HG02943 (cell line): ENCODE data around the gene ZNF496.
"Not testable (repeated sequence)": the region's sequence is repeated elsewhere in the genome, so short reads cannot be mapped to it uniquely, and the experiment has no call there.

ENCODE experiments used
- ATAC-seq: cut with Tn5 transposase; IDR thresholded peaks from one replicate; pipeline ENCODE4 v1.9.1; 2021; ENCODE audit warnings: mild to moderate bottlenecking, low read depth, moderate library complexity; ENCODE audit not compliant: unreplicated experiment

The ZNF496 gene

GRCh38 chr1:247360116-247360898 is 28.6 kb upstream of the ZNF496 start:
- no peak for ATAC-seq

- ATAC-seq = no peak
Observed at GRCh38 chr1:247359559-247359958, 27.9 kb upstream of the ZNF496 start.

- ATAC-seq = no peak
Observed at GRCh38 chr1:247358920-247359319, 27.3 kb upstream of the ZNF496 start.

GRCh38 chr1:247357781-247358211 is 26.1 kb upstream of the ZNF496 start:
- ATAC-seq = peak; percentile 82

- ATAC-seq = no peak
Observed at GRCh38 chr1:247357052-247357780, 25.5 kb upstream of the ZNF496 start.

GRCh38 chr1:247355160-247355559 is 23.5 kb upstream of the ZNF496 start:
- not testable (repeated sequence) for ATAC-seq

GRCh38 chr1:247352175-247352574 is 20.5 kb upstream of the ZNF496 start:
- no peak for ATAC-seq

- no peak for ATAC-seq
Observed at GRCh38 chr1:247350587-247350986, 18.9 kb upstream of the ZNF496 start.

- no peak for ATAC-seq
Observed at GRCh38 chr1:247347477-247348222, 16.0 kb upstream of the ZNF496 start.

GRCh38 chr1:247345881-247346280 is 14.2 kb upstream of the ZNF496 start:
- no peak for ATAC-seq

- ATAC-seq = no peak
Observed at GRCh38 chr1:247343801-247344200, 12.1 kb upstream of the ZNF496 start.

GRCh38 chr1:247338723-247339275 is 7.1 kb upstream of the ZNF496 start:
- ATAC-seq = no peak

GRCh38 chr1:247337961-247338360 is 6.3 kb upstream of the ZNF496 start:
- no peak for ATAC-seq

- ATAC-seq = no peak
Observed at GRCh38 chr1:247337250-247337746, 5.6 kb upstream of the ZNF496 start.

GRCh38 chr1:247336390-247336789 is 4.7 kb upstream of the ZNF496 start:
- no peak for ATAC-seq

- no peak for ATAC-seq
Observed at GRCh38 chr1:247335882-247336281, 4.2 kb upstream of the ZNF496 start.

GRCh38 chr1:247334378-247335133 is 2.9 kb upstream of the ZNF496 start:
- ATAC-seq = no peak

GRCh38 chr1:247332623-247333361 is 1.1 kb upstream of the ZNF496 start:
- ATAC-seq = no peak

- ATAC-seq = peak; percentile 32
Observed at GRCh38 chr1:247332215-247332622, 552 bp upstream of the ZNF496 start.
